ENCODE results near the gene GCFC2. TPM values are rescaled to one million over a fixed set of nuclear protein-coding genes. Genes with fewer than 3 reads are reported as not detected.
"Not testable (repeated sequence)": the region's sequence is repeated elsewhere in the genome, so short reads cannot be mapped to it uniquely, and the experiment has no call there.

Gene GCFC2
- total RNA-seq, 1 experiment from 2014 or later = 19.8 TPM

- DNase-seq (ENCODE audit: low read depth) = no peak
Observed at GRCh38 chr2:75680402-75680801, 30.3 kb downstream of the GCFC2 start.

GRCh38 chr2:75679556-75679955 lies 31.2 kb downstream of the GCFC2 start:
- DNase-seq (ENCODE audit: low read depth) = no peak

GRCh38 chr2:75676464-75676863 lies 34.3 kb downstream of the GCFC2 start:
- no peak for DNase-seq (ENCODE audit: low read depth)

- DNase-seq (ENCODE audit: low read depth) = no peak
Observed at GRCh38 chr2:75675908-75676307, 34.8 kb downstream of the GCFC2 start.

- not testable (repeated sequence) for DNase-seq (ENCODE audit: low read depth)
Observed at GRCh38 chr2:75675423-75675822, 35.3 kb downstream of the GCFC2 start.

- DNase-seq (ENCODE audit: low read depth) = no peak
Observed at GRCh38 chr2:75667884-75668283, 42.8 kb downstream of the GCFC2 start.

GRCh38 chr2:75666911-75667310 lies 43.8 kb downstream of the GCFC2 start:
- DNase-seq (ENCODE audit: low read depth) = no peak

GRCh38 chr2:75657798-75658197 lies 52.9 kb downstream of the GCFC2 start:
- no peak for DNase-seq (ENCODE audit: low read depth)

GRCh38 chr2:75656563-75656962 lies 54.2 kb downstream of the GCFC2 start:
- no peak for DNase-seq (ENCODE audit: low read depth)

GRCh38 chr2:75655861-75656260 lies 54.9 kb downstream of the GCFC2 start:
- DNase-seq (ENCODE audit: low read depth) = no peak

- DNase-seq (ENCODE audit: low read depth) = no peak
Observed at GRCh38 chr2:75654012-75654411, 56.7 kb downstream of the GCFC2 start.

- no peak for DNase-seq (ENCODE audit: low read depth)
Observed at GRCh38 chr2:75647771-75648170, 62.9 kb downstream of the GCFC2 start.

GRCh38 chr2:75646583-75647425 lies 63.9 kb downstream of the GCFC2 start, which contains the start of gene MRPL19:
TSS of gene MRPL19 (plus strand) at chr2:75646783. CDS start at chr2:75646808, 25 bp downstream.
- peak; percentile 91 for DNase-seq (ENCODE audit: low read depth)

GRCh38 chr2:75646090-75646582 lies 64.6 kb downstream of the GCFC2 start:
- DNase-seq (ENCODE audit: low read depth) = no peak

- no peak for DNase-seq (ENCODE audit: low read depth)
Observed at GRCh38 chr2:75645643-75646042, 65.1 kb downstream of the GCFC2 start.

- DNase-seq (ENCODE audit: low read depth) = no peak
Observed at GRCh38 chr2:75643980-75644379, 66.7 kb downstream of the GCFC2 start.

GRCh38 chr2:75641587-75641986 lies 69.1 kb downstream of the GCFC2 start:
- DNase-seq (ENCODE audit: low read depth) = no peak

GRCh38 chr2:75640621-75641121 lies 70.0 kb downstream of the GCFC2 start:
- peak; percentile 80 for DNase-seq (ENCODE audit: low read depth)

- no peak for DNase-seq (ENCODE audit: low read depth)
Observed at GRCh38 chr2:75637568-75637967, 73.1 kb downstream of the GCFC2 start.

GRCh38 chr2:75634945-75635344 lies 75.8 kb downstream of the GCFC2 start:
- no peak for DNase-seq (ENCODE audit: low read depth)

GRCh38 chr2:75633620-75634019 lies 77.1 kb downstream of the GCFC2 start:
- DNase-seq (ENCODE audit: low read depth) = no peak

- no peak for DNase-seq (ENCODE audit: low read depth)
Observed at GRCh38 chr2:75632813-75633212, 77.9 kb downstream of the GCFC2 start.

- no peak for DNase-seq (ENCODE audit: low read depth)
Observed at GRCh38 chr2:75632091-75632701, 78.5 kb downstream of the GCFC2 start.

All from Daoy (cell line).